C4-2B (cell line): ENCODE results near the gene ZNF747.

Experiments used
- CTCF ChIP-seq: fragments of 450-650 bp; conservative IDR thresholded peaks from 2 replicates; pipeline ENCODE4 v1.5.1; 2017; ENCODE audit warnings: mild to moderate bottlenecking
- ZFX ChIP-seq: fragments of 450-650 bp; IDR thresholded peaks from 2 replicates; pipeline ENCODE4 v1.6.1; 2017

- TF ChIP-seq CTCF (no peak), ZFX (no peak)
Observed at GRCh38 chr16:30553393-30553899, 18.8 kb upstream of the ZNF747 start.
